ENCODE data around the gene BATF2.
"Not testable (repeated sequence)": the region's sequence is repeated elsewhere in the genome, so short reads cannot be mapped to it uniquely, and the experiment has no call there.

Gene BATF2

DNA sequence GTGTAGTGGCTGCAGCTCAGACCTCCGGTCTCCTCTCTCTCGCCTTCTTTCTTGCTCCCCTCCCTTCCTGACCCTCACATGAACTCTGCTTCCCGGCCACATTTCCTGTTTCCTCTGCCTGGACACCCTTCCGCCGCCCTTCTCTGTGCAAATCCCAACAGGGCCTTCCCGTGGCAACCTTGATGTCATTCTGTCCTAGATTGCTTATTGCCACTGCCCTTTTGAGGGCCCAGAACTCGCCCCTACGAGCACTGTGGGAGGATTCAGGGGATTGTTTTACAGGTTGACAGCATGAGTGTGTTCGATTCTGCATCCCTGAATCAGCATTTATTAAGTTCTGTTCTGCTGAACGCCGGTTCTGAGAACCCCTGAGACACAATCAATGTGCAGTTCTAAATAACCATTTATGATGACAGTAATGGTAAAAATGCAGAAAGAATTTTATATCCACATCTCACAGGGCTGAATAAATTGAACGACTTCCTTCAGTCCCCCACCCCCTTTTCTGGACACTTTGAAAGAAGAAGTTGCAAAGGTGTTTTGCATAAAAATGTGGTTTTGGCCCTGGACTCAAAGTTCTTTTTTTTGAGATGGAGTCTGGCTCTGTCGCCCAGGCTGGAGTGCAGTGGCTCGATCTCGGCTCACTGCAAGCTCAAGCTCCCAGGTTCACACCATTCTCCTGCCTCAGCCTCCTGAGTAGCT lies 6.4 kb downstream of the BATF2 start:
- no peak for TF ChIP-seq CTCF (IDR thresholded peaks at IDR 0.05; ENCODE audit: insufficient read depth, low read length, poor library complexity, severe bottlenecking)
- DNase-seq (ENCODE audit: extremely low read depth, insufficient read length), result no peak
- no peak overlapping the region for H3K4me3 ChIP-seq (replicated peaks; ENCODE audit: low read depth, low read length)
- H3K27me3 ChIP-seq (replicated peaks; ENCODE audit: control insufficient read depth, insufficient read depth, low read length), result no peaks in the 10 kb centered on the region
- H3K36me3 ChIP-seq (ENCODE audit: control insufficient read depth, insufficient read depth, low read length), result no peaks in the 10 kb centered on the region

- no peak for DNase-seq (ENCODE audit: extremely low read depth, insufficient read length)
- Histone ChIP-seq H3K36me3 (ENCODE audit: control insufficient read depth, insufficient read depth, low read length) (no peaks in the 10 kb centered on the region), H3K4me3 (replicated peaks; ENCODE audit: low read depth, low read length) (no peak overlapping the region), H3K27me3 (replicated peaks; ENCODE audit: control insufficient read depth, insufficient read depth, low read length) (no peaks in the 10 kb centered on the region)
- no peak for TF ChIP-seq CTCF (IDR thresholded peaks at IDR 0.05; ENCODE audit: insufficient read depth, low read length, poor library complexity, severe bottlenecking)
These were observed 7.4 kb downstream of the BATF2 start for GRCh38 chr11:64989416-64989815.

GRCh38 chr11:64987998-64988854 lies 8.5 kb downstream of the BATF2 start:
- no peak for DNase-seq (ENCODE audit: extremely low read depth, insufficient read length)
- Histone ChIP-seq H3K4me3 (replicated peaks; ENCODE audit: low read depth, low read length) (no peak overlapping the region), H3K36me3 (ENCODE audit: control insufficient read depth, insufficient read depth, low read length) (no peaks in the 10 kb centered on the region), H3K27me3 (replicated peaks; ENCODE audit: control insufficient read depth, insufficient read depth, low read length) (no peaks in the 10 kb centered on the region)
- TF ChIP-seq CTCF (IDR thresholded peaks at IDR 0.05; ENCODE audit: insufficient read depth, low read length, poor library complexity, severe bottlenecking), result no peak

DNA sequence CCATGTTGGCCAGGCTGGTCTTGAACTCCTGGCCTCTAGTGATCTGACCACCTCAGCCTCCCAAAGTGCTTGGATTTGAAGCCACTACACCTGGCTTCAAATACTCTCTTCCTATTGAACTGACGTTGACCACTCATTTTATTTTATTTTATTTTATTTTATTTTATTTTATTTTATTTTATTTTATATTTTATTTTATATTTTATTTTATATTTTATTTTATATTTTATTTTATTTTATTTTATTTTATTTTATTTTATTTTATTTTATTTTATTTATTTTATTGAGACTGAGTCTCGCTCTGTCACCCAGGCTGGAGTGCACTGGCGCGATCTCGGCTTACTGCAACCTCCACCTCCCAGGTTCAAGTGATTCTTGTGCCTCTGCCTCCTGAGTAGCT lies 13.4 kb downstream of the BATF2 start:
- H3K4me3 ChIP-seq (replicated peaks; ENCODE audit: low read depth, low read length); H3K36me3 ChIP-seq (ENCODE audit: control insufficient read depth, insufficient read depth, low read length): not testable (repeated sequence)

GRCh38 chr11:64976651-64977050 lies 20.1 kb downstream of the BATF2 start:
- Histone ChIP-seq H3K27me3 (replicated peaks; ENCODE audit: control insufficient read depth, insufficient read depth, low read length) (no peaks in the 10 kb centered on the region; the same call in 1 of the 2 replicates), H3K4me3 (replicated peaks; ENCODE audit: low read depth, low read length) (no peak overlapping the region), H3K36me3 (ENCODE audit: control insufficient read depth, insufficient read depth, low read length) (no peaks in the 10 kb centered on the region)
- TF ChIP-seq CTCF (IDR thresholded peaks at IDR 0.05; ENCODE audit: insufficient read depth, low read length, poor library complexity, severe bottlenecking), result no peak
- no peak for DNase-seq (ENCODE audit: extremely low read depth, insufficient read length)

More for the DNA sequence above, 13.4 kb downstream of the BATF2 start:
- DNase-seq (ENCODE audit: extremely low read depth, insufficient read length); H3K27me3 ChIP-seq (replicated peaks; ENCODE audit: control insufficient read depth, insufficient read depth, low read length): not testable (repeated sequence)

DNA sequence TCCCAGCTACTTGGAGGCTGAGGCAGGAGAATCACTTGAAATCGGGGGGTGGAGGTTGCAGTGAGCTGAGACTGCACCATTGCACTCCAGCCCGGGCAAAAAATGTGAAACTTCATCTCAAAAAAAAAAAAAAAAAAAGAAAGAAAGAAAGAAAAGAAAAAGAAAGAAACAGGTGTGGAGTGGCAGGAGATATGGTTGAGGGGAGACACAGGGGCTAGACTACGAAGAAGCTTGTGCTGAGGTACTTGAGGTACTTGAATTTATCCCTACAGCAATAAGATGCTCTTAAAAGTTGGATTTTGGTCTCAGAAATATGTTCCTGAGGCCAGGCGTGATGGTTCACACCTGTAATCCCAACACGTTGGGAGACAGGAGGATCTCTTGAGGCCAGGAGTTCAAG lies 22.6 kb downstream of the BATF2 start:
- no peak for DNase-seq (ENCODE audit: extremely low read depth, insufficient read length)
- Histone ChIP-seq H3K4me3 (replicated peaks; ENCODE audit: low read depth, low read length) (no peak overlapping the region), H3K27me3 (replicated peaks; ENCODE audit: control insufficient read depth, insufficient read depth, low read length) (no peaks in the 10 kb centered on the region), H3K36me3 (ENCODE audit: control insufficient read depth, insufficient read depth, low read length) (no peaks in the 10 kb centered on the region)
- no peak for TF ChIP-seq CTCF (IDR thresholded peaks at IDR 0.05; ENCODE audit: insufficient read depth, low read length, poor library complexity, severe bottlenecking)

All from GM06990 (cell line).